CD14-positive monocyte (primary cell): ENCODE results near the gene GPC5. TPM values are rescaled to one million over a fixed set of nuclear protein-coding genes. Genes with fewer than 3 reads are reported as not detected.

Source experiments
- DNase-seq, 3 donors: peaks; one replicate each; pipeline ENCODE4 v3.0.0-alpha.2; 2011 to 2022
- H2AFZ ChIP-seq: 2 replicates; pipeline ENCODE4 v1.6.0; 2012; ENCODE audit warnings: mild to moderate bottlenecking, low read depth, low read length, inconsistent platforms; ENCODE audit not compliant: insufficient read depth, poor library complexity, severe bottlenecking
- H3K27ac ChIP-seq, 2 donors: 1 replicate in 1 of 2; 2 replicates in 1 of 2; pipeline ENCODE4 v1.5.1; 2012 to 2013; ENCODE audit warnings: low read length in 2 of 2, control low read depth in 1 of 2, inconsistent platforms in 1 of 2, low read depth in 1 of 2, mild to moderate bottlenecking in 1 of 2
- H3K27me3 ChIP-seq, 2 donors: one replicate each; pipeline versions ENCODE4 v1.6.0 to v1.6.1; 2011 to 2013; ENCODE audit warnings: low read length in 2 of 2; ENCODE audit not compliant: control insufficient read depth in 2 of 2, insufficient read depth in 2 of 2
- H3K36me3 ChIP-seq, 2 donors: replicated peaks in 1 of 2; 1 replicate in 1 of 2; 2 replicates in 1 of 2; pipeline versions ENCODE4 v1.5.1 to v1.6.1; 2012 to 2013; ENCODE audit warnings: low read length in 2 of 2, control low read depth in 1 of 2, inconsistent platforms in 1 of 2, mild to moderate bottlenecking in 1 of 2; ENCODE audit not compliant: insufficient read depth in 2 of 2, control insufficient read depth in 1 of 2
- H3K4me1 ChIP-seq, 2 donors: 1 replicate in 1 of 2; 2 replicates in 1 of 2; pipeline versions ENCODE4 v1.5.1 to v1.6.1; 2012 to 2013; ENCODE audit warnings: low read length in 2 of 2, control low read depth in 1 of 2, inconsistent platforms in 1 of 2, mild to moderate bottlenecking in 1 of 2, moderate library complexity in 1 of 2; ENCODE audit not compliant: insufficient read depth in 2 of 2, control insufficient read depth in 1 of 2
- H3K4me2 ChIP-seq: replicated peaks from 2 replicates; pipeline ENCODE3; 2012; ENCODE audit warnings: low read length, moderate library complexity, mild to moderate bottlenecking; ENCODE audit not compliant: poor library complexity, severe bottlenecking; ENCODE audit errors: extremely low read depth
- H3K4me3 ChIP-seq, 3 experiments: fragments of 200-600 bp in 1 of 3; sonication (generic) in 1 of 3; replicated peaks in 1 of 3; 1 replicate in 2 of 3; 2 replicates in 1 of 3; pipeline ENCODE4 v1.5.1; 2011 to 2013; ENCODE audit warnings: low read length in 3 of 3, mild to moderate bottlenecking in 3 of 3, control low read depth in 2 of 3, low read depth in 2 of 3, inconsistent platforms in 1 of 3, moderate library complexity in 1 of 3
- H3K79me2 ChIP-seq: 2 replicates; pipeline ENCODE4 v1.6.0; 2012; ENCODE audit warnings: mild to moderate bottlenecking, control low read depth, inconsistent platforms, low read length, moderate library complexity; ENCODE audit not compliant: insufficient read depth
- H3K9ac ChIP-seq: 2 replicates; pipeline ENCODE4 v1.6.0; 2017; ENCODE audit warnings: low read length, mild to moderate bottlenecking; ENCODE audit not compliant: insufficient read depth, poor library complexity, severe bottlenecking
- H3K9me3 ChIP-seq, 2 donors: replicated peaks in 1 of 2; 1 replicate in 1 of 2; 2 replicates in 1 of 2; pipeline versions ENCODE4 v1.5.1 to v1.6.1; 2012 to 2013; ENCODE audit warnings: low read length in 2 of 2, control low read depth in 1 of 2; ENCODE audit not compliant: control insufficient read depth in 1 of 2, insufficient read depth in 1 of 2
- H4K20me1 ChIP-seq: 2 replicates; pipeline ENCODE4 v1.6.0; 2012; ENCODE audit warnings: mild to moderate bottlenecking, low read length, control low read depth, moderate library complexity; ENCODE audit not compliant: insufficient read depth
- H3K27ac Mint-ChIP-seq, 7 donors: one replicate each; pipeline ENCODE4 v1.8.0; 2020; ENCODE audit warnings: mild to moderate bottlenecking in 7 of 7, mixed read lengths in 7 of 7, moderate library complexity in 6 of 7, inconsistent platforms in 2 of 7
- H3K27me3 Mint-ChIP-seq, 3 donors: one replicate each; pipeline ENCODE4 v1.8.0; 2021 to 2022; ENCODE audit warnings: low read depth in 3 of 3, mild to moderate bottlenecking in 3 of 3, mixed read lengths in 3 of 3, moderate library complexity in 3 of 3, inconsistent platforms in 1 of 3
- H3K36me3 Mint-ChIP-seq, 2 donors: one replicate each; pipeline ENCODE4 v1.8.0; 2020; ENCODE audit warnings: mixed read lengths in 2 of 2, inconsistent platforms in 1 of 2, mild to moderate bottlenecking in 1 of 2
- H3K4me1 Mint-ChIP-seq: one replicate; pipeline ENCODE4 v1.8.0; 2020; ENCODE audit warnings: mild to moderate bottlenecking, mixed read lengths
- H3K4me3 Mint-ChIP-seq, 2 donors: one replicate each; pipeline ENCODE4 v1.8.0; 2020; ENCODE audit warnings: mild to moderate bottlenecking in 2 of 2, mixed read lengths in 2 of 2, moderate library complexity in 1 of 2
- H3K9me3 Mint-ChIP-seq, 7 donors: one replicate each; pipeline ENCODE4 v1.8.0; 2020 to 2022; ENCODE audit warnings: mixed read lengths in 7 of 7, mild to moderate bottlenecking in 6 of 7, moderate library complexity in 6 of 7, inconsistent platforms in 2 of 7
- CTCF ChIP-seq: fragments of 200-600 bp; IDR thresholded peaks from one replicate; pipeline ENCODE4 v1.8.0; 2022; ENCODE audit warnings: antibody characterized with exemption, mild to moderate bottlenecking
- WGBS: methylation state at CpG from one replicate; pipeline ENCODE4 v1.1.5; 2013; ENCODE audit warnings: missing lambda C conversion rate; ENCODE audit not compliant: insufficient coverage; 5-methylcytosine and 5-hydroxymethylcytosine counted together
- intact Hi-C, 2 donors: fragments of 100-400 bp; cut with micrococcal nuclease; formaldehyde crosslinking; loops; one replicate each; pipeline versions ENCODE4 v1.15.0 to v1.15.1; 2023
- polyA plus RNA-seq, 3 donors: library from polyadenylated mRNA; depleted of rRNA in 1 of 3; unstranded in 2 of 3; stranded (reverse) in 1 of 3; fragments of 300-500 nt in 2 of 3; fragments of >200 nt in 1 of 3; fragmentation: Illumina TruSeq in 2 of 3; gene quantifications; 1 replicate in 2 of 3; 2 replicates in 1 of 3; pipeline ENCODE4 v1.2.3, GENCODE V29; 2012 to 2021

Gene GPC5
- polyA plus RNA-seq, 3 donors, result not detected

DNA sequence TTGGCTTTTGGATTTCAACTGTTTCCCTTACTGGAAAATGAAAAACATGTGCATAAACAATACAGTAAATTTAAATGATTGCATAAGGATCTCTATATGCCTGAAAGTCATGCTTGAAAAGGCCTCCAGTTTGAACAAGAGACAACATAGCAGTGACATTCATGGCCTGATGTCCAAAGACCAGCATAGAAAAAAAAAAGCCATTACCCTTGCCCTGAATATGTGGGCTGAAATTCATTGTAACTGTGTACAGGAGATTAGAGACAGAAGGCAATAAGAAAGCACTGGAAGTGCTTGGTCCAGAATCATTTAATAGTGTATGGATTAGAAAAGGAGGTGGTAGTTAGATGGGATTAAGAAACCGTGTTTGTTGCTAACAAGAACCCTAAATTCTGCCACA, 35.5 kb upstream of the GPC5 start:
- Histone ChIP-seq H3K4me3 (no peak overlapping the region), H2AFZ (no peak overlapping the region), H3K36me3 (no peaks in the 10 kb centered on the region), H4K20me1 (no peaks in the 10 kb centered on the region), H3K79me2 (no peaks in the 10 kb centered on the region), H3K27ac (no peak overlapping the region), H3K9me3 (no peaks in the 10 kb centered on the region), H3K27me3 (no peaks in the 10 kb centered on the region), H3K4me2 (no peak overlapping the region), H3K4me1 (no peaks in the 10 kb centered on the region), H3K9ac (no peak overlapping the region)
- no CpG with 5 or more reads among the region's 1 CpG for WGBS
- H3K4me1 Mint-ChIP-seq, result peaks cover 2% of the 10 kb centered on the region
- intact Hi-C loops, result no loop called here
- H3K9me3 Mint-ChIP-seq, result no peaks in the 10 kb centered on the region
- peaks cover 0 to 3% (median 2%) of the 10 kb centered on the region in 3 donors for H3K27me3 Mint-ChIP-seq
- H3K4me3 Mint-ChIP-seq, result no peak overlapping the region
- no peaks in the 10 kb centered on the region for H3K36me3 Mint-ChIP-seq
- no peak for TF ChIP-seq CTCF
- H3K27ac Mint-ChIP-seq, result no peak overlapping the region
- no peak for DNase-seq

GRCh38 chr13:91368101-91368500, 30.3 kb upstream of the GPC5 start:
- intact Hi-C loops, result no loop called here
- Histone ChIP-seq H3K36me3 (no peaks in the 10 kb centered on the region), H4K20me1 (no peaks in the 10 kb centered on the region), H3K79me2 (no peaks in the 10 kb centered on the region), H3K9ac (no peak overlapping the region), H2AFZ (no peak overlapping the region), H3K9me3 (no peaks in the 10 kb centered on the region), H3K4me3 (no peak overlapping the region), H3K27ac (no peak overlapping the region), H3K4me2 (no peak overlapping the region), H3K4me1 (no peaks in the 10 kb centered on the region), H3K27me3 (no peaks in the 10 kb centered on the region)
- no peaks in the 10 kb centered on the region for H3K36me3 Mint-ChIP-seq
- H3K9me3 Mint-ChIP-seq, result no peaks in the 10 kb centered on the region
- no peaks in the 10 kb centered on the region for H3K4me1 Mint-ChIP-seq
- no peak for DNase-seq
- TF ChIP-seq CTCF, result no peak
- no peak overlapping the region for H3K4me3 Mint-ChIP-seq
- no CpG with 5 or more reads among the region's 1 CpG for WGBS
- H3K27ac Mint-ChIP-seq, result no peak overlapping the region
- peaks cover 0 to 5% (median 2%) of the 10 kb centered on the region in 3 donors for H3K27me3 Mint-ChIP-seq
